Vagina (tissue), 2 donors: ENCODE results near the gene GLT8D1.

ENCODE experiments used
- POLR2A ChIP-seq, 2 donors: fragments of 450-650 bp; IDR thresholded peaks; one replicate each; pipeline ENCODE4 v1.6.1; 2017; ENCODE audit warnings: antibody characterized with exemption in 2 of 2, mild to moderate bottlenecking in 2 of 2, moderate library complexity in 2 of 2
- POLR2AphosphoS5 ChIP-seq, 2 donors: sonication (generic); formaldehyde crosslinking; IDR thresholded peaks; one replicate each; pipeline ENCODE4 v1.9.0; 2017; ENCODE audit warnings: antibody characterized with exemption in 2 of 2, mild to moderate bottlenecking in 2 of 2, low read depth in 1 of 2; ENCODE audit not compliant: insufficient read depth in 1 of 2
- TF ChIP-seq, protein P1 (sequence below), 3 experiments: fragments of 450-650 bp in 2 of 3; fragments of 200-600 bp in 1 of 3; sonication (generic) in 1 of 3; IDR thresholded peaks; one replicate each; pipeline ENCODE4 v1.5.1; 2017 to 2019; ENCODE audit warnings: antibody characterized with exemption in 3 of 3, mild to moderate bottlenecking in 2 of 3, moderate library complexity in 2 of 3

- TF ChIP-seq POLR2AphosphoS5 (IDR thresholded peaks at IDR 0.05; ENCODE audit: insufficient read depth in 1 of 2, low read depth in 1 of 2), result no peak
- TF ChIP-seq POLR2A (IDR thresholded peaks at IDR 0.05), result no peak
- TF ChIP-seq, protein P1, sequence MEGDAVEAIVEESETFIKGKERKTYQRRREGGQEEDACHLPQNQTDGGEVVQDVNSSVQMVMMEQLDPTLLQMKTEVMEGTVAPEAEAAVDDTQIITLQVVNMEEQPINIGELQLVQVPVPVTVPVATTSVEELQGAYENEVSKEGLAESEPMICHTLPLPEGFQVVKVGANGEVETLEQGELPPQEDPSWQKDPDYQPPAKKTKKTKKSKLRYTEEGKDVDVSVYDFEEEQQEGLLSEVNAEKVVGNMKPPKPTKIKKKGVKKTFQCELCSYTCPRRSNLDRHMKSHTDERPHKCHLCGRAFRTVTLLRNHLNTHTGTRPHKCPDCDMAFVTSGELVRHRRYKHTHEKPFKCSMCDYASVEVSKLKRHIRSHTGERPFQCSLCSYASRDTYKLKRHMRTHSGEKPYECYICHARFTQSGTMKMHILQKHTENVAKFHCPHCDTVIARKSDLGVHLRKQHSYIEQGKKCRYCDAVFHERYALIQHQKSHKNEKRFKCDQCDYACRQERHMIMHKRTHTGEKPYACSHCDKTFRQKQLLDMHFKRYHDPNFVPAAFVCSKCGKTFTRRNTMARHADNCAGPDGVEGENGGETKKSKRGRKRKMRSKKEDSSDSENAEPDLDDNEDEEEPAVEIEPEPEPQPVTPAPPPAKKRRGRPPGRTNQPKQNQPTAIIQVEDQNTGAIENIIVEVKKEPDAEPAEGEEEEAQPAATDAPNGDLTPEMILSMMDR (IDR thresholded peaks at IDR 0.05), result no peak
Measured at GRCh38 chr3:52694528-52695189, 10.9 kb downstream of the GLT8D1 start.
